HG03135 (cell line): Measurements from ENCODE around the gene FKRP.
"Not testable (repeated sequence)": the region's sequence is repeated elsewhere in the genome, so short reads cannot be mapped to it uniquely, and the experiment has no call there.

Experiments
- ATAC-seq: cut with Tn5 transposase; IDR thresholded peaks from one replicate; pipeline ENCODE4 v1.9.1; 2021; ENCODE audit warnings: mild to moderate bottlenecking, moderate library complexity; ENCODE audit not compliant: unreplicated experiment

The FKRP gene

DNA sequence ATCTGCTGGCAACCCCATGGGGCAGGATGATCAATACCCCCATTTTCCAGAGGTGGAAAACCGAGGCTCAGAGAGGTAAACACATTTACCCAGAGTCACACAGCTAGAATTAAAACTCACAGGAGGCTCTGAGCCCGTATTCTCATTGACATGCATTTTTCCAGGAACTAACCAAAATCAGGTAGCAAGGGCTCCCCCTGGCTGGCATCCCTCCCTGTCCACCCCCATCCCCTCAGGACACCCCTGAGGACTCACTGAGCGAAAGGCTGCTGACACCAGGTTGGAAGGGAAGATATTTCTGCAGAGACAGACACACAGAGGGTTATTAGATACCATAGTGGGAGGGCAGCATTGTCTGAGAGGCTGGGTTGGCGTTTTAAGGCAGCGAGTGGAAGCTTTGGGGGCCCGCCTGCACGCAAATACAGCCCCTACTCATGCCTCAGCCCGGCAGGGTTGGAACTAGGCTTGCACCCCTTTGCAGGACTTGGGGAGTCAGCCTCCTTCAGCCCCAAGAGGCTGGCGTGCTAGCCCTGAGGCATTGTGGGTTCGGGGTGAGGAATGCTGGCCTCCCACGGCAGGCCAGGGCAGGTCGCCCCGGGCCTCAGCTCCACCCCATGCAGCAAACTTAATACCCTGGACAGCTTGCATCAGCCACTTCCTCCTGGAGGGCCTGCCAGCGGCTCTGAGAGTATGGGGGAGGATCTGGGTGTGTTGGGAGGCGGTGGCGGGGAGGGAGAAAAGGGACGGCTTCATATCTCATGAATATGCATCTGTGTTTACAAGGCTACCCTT lies 38.6 kb downstream of the FKRP start:
- no peak for ATAC-seq

DNA sequence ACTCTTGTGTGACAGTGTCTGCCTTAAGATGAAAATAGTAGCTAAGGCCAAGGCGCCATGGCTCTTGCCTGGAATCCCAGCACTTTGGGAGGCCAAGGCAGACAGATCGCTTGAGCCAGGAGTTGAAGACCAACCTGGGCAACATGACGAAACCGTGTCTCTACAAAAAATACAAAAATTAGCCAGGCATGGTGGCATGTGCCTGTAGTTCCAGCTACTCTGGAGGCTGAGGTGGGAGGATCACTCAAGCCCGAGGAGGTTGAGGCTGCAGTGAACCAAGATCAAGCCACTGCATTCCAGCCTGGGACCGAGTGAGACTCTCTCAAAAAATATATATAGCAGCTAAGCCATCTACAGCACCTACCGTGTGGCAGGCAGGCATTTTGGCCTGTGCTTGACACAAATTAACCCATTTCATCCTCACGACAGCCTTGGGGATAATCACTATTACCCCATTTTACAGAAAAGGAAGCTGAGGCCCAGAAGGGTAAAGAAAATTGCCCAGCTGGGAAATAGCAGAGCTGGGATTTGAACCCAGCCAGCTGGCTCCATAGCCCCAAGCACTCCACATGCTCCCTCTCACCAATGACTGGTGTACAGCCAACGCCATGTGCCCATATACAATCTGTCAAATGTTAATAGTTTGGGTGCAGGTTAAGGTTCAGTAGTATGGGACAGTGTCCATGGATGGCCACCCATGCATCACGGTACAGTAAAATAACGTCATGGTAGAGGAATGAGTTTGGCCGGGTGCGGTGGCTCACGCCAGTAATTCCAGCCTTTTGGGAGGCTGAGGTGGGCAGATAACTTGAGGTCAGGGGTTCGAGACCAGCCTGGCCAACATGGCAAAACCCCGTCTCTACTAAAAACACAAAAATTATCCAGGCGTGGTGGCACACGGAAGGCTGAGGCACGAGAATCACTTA lies 39.5 kb downstream of the FKRP start:
- ATAC-seq: no peak

DNA sequence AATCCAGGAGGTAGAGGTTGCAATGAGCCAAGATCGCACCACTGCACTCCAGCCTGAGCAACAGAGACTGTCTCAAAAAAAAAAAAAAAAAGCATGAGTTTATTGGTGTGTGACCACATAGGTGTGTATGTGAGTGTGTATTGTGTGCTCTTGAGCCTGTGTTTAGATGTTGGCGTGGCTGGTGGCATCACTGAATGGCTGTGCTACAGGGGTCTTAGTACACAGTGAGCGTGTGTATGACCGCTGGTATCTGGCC lies 40.1 kb downstream of the FKRP start:
- no peak for ATAC-seq

DNA sequence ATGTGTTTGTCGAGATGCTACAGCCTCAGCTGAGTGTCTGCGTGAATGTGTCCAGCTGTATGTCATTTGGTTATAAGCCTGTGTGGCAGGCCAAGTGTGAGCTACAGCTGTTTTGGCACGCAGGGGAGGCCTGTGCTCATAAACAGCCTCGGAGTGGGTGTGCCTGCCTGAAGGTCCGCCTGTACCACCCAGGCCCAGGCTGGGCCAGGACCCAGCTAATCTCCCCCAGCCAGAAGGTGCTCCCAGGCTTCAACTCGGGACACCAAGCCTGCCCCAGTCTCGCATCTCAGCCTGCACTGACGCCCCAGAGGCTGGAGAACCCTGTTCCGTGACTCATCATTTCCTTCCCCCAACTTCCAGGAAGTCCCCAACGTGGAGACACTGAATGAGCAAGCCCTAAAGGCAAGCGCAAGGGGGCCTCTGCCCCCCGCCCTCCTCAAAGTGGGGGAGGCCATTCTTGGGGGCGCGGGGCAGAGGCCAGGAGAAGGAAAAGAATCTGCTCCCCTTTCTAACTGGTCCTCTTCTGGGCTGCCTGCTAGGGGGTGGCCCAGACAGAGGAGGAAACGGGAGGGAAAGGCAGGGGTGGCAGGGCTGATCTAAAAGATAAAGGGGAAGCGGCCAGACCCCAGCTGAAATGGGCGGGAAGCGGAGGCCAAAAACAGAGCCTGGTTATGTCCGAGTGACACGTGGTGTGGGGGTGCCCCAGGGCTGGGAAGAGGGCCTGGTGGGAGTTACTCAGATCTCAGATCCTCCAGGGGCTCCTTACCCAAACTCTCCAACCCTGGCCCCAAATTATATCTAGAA lies 40.6 kb downstream of the FKRP start:
- ATAC-seq: no peak

DNA sequence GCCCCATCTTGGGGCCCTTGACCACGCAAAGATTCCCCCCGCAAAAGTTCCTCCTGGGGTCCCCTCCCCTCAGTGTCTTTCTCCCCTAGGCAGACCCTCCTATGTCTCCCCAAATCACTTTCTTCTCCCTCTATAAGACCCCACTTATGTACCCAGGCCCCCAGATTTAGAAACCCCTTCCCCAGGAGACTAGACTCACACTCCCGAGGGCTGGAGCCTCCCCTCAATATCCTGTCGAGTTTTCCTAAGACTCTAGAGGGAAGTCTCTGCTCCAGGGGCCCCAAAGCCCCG lies 41.1 kb downstream of the FKRP start:
- ATAC-seq: no peak

DNA sequence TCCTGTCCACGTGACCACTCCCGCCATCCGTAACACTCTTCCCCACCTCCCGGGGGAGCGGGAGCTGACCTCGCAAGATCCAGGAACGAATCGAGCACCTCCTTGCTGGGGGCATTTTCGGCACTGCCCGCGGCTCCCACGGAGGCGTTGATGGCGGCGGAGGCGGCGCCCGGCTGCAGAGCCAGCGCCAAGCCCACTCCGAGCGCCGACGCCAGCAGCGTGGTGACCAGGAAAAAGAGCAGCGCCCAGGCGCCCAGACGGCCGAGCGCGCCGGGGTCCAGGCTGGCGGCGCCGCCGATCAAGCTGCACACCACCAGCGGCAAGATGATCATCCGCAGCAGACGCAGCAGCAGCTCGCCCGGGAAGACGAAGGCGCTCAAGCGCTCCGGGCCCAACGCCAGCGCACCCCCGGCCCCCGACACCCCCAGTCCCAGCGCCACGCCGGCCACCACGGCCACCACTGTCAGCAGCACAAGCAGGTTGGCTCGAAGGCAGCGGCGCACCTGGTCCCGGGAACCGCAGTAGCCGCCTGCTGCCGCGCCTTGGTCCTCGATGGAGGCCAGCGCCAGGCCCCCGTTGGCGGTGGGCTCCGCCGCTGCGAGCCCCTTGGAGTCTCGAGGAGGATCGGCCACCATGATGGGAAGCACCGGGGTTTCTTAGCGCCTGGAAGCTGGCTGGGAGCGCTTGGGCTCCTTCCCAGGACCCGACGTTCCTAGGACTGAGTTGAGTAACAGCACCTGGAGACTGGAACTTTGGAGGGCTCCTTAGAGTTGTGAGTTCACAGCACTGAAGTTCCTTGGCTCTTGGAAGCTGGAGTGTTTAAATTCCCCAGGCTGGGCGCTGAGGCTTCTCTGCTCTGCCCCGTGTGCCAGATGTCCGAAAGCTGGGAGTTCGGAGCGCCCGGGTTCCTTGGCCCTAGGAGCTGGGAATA lies 41.7 kb downstream of the FKRP start:
- ATAC-seq: no peak

DNA sequence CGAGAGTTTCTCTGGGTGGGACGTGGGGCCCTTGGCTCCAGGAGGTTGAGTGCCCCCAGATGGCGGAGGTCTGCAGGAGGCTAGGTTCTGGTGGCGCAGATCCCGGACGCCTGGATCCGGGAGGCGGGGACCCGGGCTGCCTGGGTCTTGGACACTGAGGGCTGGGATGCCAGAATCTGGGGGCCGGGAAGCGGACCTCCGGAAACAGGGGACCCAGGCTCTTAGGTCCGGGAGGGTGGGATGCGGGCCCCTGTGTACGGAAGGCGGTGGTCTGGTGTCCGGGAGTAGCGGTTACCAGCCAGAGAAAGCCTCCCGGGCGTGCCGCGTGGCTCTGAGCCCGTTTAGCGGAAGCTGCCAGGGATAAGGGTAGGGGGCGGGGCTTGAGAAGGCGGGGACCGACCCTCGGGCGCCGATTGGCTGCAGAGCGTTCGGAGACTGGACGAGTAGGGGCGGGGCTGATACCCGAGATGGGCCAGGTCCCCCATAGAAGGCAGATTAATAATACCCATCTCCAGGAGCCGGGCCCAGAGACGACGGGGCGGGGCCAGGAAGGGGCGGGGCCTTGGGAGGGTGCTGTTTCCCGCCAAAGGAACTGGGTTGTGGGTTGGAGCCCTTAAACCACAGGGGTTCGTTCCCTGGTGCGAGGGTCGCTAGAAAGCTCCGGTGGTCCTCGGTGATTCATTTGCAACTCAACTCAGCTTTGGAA lies 42.6 kb downstream of the FKRP start, which contains the start of gene SLC1A5:
SLC1A5 (minus strand) TSS at position 333 of the 706 bp plus-strand sequence. CDS start 629 bp downstream, outside the sequence.
- ATAC-seq: peak; percentile 68

DNA sequence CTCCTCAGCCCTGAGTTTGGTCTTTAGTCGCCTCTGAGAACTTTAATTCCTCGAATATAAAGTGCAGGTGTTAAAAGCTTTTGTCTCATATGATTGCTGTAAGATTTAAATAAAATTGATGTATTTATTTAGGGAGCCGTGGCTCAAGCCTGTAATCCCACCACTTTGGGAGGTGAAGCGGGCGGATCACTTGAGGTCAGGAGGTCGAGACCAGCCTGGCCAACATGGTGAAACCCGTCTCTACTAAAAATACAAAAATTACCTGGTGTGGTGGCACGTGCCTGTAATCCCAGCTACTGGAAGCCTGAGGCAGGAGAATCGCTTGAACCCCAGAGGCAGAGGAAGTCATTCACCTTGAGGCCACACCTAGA lies 43.1 kb downstream of the FKRP start:
- ATAC-seq: no peak

DNA sequence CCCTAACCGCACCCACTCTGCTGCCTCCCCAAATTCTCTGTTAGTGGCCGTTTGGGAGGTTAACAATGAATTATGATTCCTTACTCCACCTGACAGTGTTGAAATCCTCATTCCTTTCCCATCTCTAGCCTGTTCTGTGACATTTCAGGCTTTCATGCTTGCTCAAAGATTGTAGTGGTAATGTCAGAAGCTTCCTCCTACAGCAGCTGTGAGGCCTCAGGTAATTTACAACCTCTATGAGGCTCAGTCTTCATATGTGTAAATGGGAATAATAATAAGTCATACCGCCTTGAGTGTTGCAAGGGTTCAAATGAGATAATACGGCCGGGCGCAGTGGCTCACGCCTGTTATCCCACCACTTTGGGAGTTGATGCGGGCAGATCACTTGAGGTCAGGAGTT lies 43.5 kb downstream of the FKRP start:
- no peak for ATAC-seq

DNA sequence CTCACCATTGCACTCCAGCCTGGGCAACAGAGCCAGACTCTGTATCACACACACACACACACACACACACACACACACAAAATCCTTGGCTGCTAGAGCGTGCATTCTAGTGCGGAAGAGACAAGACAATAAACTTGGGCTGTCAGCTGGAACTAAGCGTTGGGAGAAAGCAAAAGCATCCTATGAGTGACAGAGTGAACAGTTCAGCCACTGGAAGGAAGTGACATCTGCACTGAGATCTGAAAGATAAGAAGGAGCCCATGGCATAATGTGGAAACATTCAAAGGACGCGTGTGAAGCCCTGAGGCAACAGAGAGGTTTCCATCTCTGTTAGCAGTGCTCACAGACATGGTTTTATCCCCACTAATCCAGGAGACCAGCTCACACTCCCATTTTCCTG lies 46.1 kb downstream of the FKRP start:
- ATAC-seq: no peak

DNA sequence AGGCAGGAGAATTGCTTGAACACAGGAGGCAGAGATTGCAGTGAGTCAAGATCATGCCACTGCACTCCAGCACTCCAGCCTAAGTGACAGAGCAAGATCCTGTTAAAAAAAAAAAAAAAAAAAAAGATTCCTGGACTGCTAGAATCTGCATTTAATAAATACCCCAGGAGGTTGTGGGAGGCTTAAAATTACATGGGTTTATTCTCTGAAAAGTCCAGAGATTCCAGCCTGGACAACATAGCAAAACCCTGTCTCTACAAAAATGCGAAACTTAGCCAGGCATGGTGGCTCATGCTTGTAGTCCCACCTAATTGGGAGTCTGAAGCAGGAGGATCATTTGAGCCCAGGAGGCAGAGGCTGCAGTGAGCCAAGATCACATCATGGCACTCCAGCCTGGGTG lies 52.0 kb downstream of the FKRP start:
- no peak for ATAC-seq

DNA sequence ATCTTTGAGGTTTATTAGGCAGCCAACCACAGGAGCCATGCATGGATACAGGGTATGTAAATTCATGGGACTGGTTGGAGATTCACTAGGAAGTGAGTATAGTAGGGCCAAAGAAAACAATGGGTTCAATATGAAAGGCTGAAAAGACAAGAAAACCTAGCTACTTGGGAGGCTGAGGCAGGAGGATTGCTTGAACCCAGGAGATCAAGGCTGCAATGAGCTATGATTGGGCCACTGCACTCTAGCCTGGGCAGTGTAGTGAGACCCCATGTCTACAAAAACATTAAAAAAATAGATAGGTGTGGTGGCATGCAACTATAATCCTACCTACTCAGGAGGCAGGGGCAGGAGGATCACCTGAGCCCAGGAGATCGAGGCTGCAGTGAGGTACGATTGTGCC lies 52.9 kb downstream of the FKRP start:
- ATAC-seq: no peak

DNA sequence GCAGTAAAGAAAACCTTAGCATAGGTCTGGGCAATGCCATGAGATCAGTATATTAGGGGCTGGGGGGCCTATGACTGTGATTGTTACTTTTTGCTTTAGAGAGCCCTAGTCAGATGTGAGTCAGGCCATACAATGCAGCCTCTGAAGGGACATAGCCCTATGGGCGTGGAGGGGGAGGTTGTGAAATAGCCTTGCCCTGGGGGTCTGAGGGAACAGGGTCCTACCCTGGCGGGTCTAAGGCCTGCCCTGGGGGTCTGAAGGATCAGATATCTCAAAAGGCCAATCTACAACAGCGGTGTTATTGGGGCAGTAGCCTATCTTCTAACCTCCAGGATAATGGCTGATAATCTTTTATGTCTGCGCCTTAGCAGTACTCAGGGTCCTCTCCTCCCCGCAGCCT lies 56.3 kb downstream of the FKRP start:
- no peak for ATAC-seq

DNA sequence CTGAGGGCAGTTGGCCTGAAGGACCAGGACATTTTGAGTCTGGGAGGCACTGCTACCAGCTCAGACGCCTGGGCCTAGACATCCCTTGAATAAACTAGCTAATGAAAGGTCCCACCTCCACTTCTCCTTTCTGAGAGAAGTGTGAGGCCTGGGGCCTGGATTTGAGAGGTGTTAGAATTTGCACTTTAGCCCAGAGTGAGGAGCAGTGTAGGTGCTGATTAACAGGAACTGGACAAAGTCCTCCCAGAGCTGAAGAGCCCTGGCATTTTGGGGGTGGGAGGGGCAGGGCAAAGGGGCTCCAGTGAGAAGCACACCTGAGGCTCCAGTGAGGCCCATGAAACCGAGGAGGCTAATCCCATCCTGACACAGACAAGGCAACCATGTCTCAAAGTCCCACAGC lies 57.7 kb downstream of the FKRP start:
- ATAC-seq: no peak

DNA sequence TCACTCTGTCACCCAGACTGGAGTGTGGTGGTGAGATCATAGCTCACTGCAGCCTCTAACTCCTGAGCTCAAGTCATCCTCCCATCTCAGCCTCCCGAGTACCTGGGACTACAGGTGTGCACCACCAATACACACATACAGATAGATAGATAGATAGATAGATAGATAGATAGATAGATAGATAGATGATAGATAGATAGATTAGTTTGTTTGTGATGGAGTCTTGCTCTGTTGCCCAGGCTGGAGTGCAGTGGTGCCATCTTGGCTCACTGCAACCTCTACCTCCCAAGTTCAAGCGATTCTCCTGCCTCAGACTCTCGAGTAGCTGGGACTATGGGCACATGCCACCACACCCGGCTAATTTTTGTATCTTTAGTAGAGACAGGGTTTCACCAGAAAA lies 58.6 kb downstream of the FKRP start:
- not testable (repeated sequence) for ATAC-seq

DNA sequence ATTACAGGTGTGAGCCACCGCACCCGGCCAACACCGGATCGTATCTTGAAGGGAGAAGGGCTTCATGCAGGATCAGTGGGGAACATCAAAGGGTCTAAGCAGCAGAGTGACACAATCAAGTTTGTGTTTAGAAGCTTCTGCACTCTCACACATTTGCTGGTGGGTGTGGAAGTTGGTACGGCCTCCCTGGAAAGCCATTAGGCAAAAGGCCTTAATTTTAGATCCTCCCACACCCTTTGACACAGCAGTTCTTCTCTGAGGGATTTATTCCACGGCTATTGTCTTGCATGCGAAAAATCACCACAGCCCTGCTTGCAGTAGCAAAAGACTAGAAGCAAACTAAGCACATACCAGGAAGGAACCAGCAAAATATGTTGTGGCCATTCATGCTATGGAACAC lies 60.8 kb downstream of the FKRP start:
- no peak for ATAC-seq
